PC-3 (cell line): Measurements from ENCODE around the gene HHATL. TPM values are rescaled to one million over a fixed set of nuclear protein-coding genes. Genes with fewer than 3 reads are reported as not detected.
"Not testable (repeated sequence)": the region's sequence is repeated elsewhere in the genome, so short reads cannot be mapped to it uniquely, and the experiment has no call there.

Experiments
- ATAC-seq: fragments of 200-7000 bp; cut with Tn5 transposase; 2 replicates; pipeline ENCODE4 v1.9.1; 2020; ENCODE audit warnings: mild to moderate bottlenecking, moderate library complexity
- BruUV-seq: library from RNA; stranded (reverse); fragments of 400-500 nt; replicated peaks from 2 replicates; lab custom pipeline; 2021; lab: Mats Ljungman, UMichigan
- CTCF ChIA-PET: fragments of 300-600 bp; sonication (Branson Sonifier 250); formaldehyde crosslinking; loops from one replicate; lab custom pipeline; 2022; ENCODE audit warnings: antibody characterized with exemption; lab: Charles Lee
- POLR2A ChIA-PET: fragments of 300-600 bp; sonication (Branson Sonifier 250); formaldehyde crosslinking; loops from one replicate; lab custom pipeline; 2022; ENCODE audit warnings: antibody characterized with exemption; ENCODE audit not compliant: unreplicated experiment; lab: Charles Lee
- DNase-seq: peaks from one replicate; pipeline ENCODE4 v3.0.0-alpha.2; 2015
- H2AFZ ChIP-seq: fragments of 300-600 bp; sonication (generic); 2 replicates; pipeline ENCODE4 v1.6.0; 2016; ENCODE audit warnings: antibody characterized with exemption, low read length
- H3F3A ChIP-seq: fragments of 300-600 bp; sonication (generic); one replicate; pipeline ENCODE4 v1.6.0; 2017; ENCODE audit warnings: antibody characterized with exemption, low read length, control low read depth, mild to moderate bottlenecking; ENCODE audit not compliant: unreplicated experiment
- H3K27ac ChIP-seq: fragments of 300-600 bp; sonication (generic); 2 replicates; pipeline ENCODE4 v1.5.1; 2016; ENCODE audit warnings: mild to moderate bottlenecking, low read length
- H3K27me3 ChIP-seq: fragments of 300-600 bp; sonication (generic); 2 replicates; pipeline ENCODE4 v1.6.1; 2016; ENCODE audit warnings: low read length, mixed read lengths
- H3K36me3 ChIP-seq: fragments of 300-600 bp; sonication (generic); 2 replicates; pipeline ENCODE4 v1.6.1; 2016; ENCODE audit warnings: low read depth, mixed run types, low read length, mixed read lengths
- H3K4me1 ChIP-seq: fragments of 300-600 bp; sonication (generic); 2 replicates; pipeline ENCODE4 v1.5.1; 2016; ENCODE audit warnings: low read length; ENCODE audit not compliant: insufficient read depth
- H3K4me2 ChIP-seq: fragments of 300-600 bp; sonication (generic); 2 replicates; pipeline ENCODE4 v1.6.0; 2016; ENCODE audit warnings: low read length
- H3K4me3 ChIP-seq: fragments of 300-600 bp; sonication (generic); 2 replicates; pipeline ENCODE4 v1.5.1; 2016; ENCODE audit warnings: mild to moderate bottlenecking, low read length, mixed read lengths
- H3K79me2 ChIP-seq: fragments of 300-600 bp; sonication (generic); 2 replicates; pipeline ENCODE4 v1.6.1; 2017; ENCODE audit warnings: low read length, mixed read lengths
- H3K9ac ChIP-seq: fragments of 300-600 bp; sonication (generic); 2 replicates; pipeline ENCODE4 v1.6.0; 2016; ENCODE audit warnings: mild to moderate bottlenecking, low read length
- H3K9me2 ChIP-seq: fragments of 300-600 bp; sonication (generic); replicated peaks from 2 replicates; pipeline ENCODE4 v1.6.1; 2016; ENCODE audit warnings: mixed run types, low read length, mixed read lengths
- H3K9me3 ChIP-seq: fragments of 300-600 bp; sonication (generic); 2 replicates; pipeline ENCODE4 v1.6.1; 2016; ENCODE audit warnings: low read length, mixed read lengths
- H4K20me1 ChIP-seq: fragments of 300-600 bp; sonication (generic); 2 replicates; pipeline ENCODE4 v1.6.1; 2016; ENCODE audit warnings: low read length, mixed read lengths
- CTCF ChIP-seq: fragments of 300-600 bp; sonication (generic); conservative IDR thresholded peaks from 2 replicates; pipeline ENCODE4 v1.5.1; 2017; ENCODE audit warnings: antibody characterized with exemption, low read depth, mild to moderate bottlenecking, low read length
- EZH2 ChIP-seq: fragments of 300-600 bp; sonication (generic); IDR thresholded peaks from one replicate; pipeline ENCODE4 v1.6.1; 2017; ENCODE audit warnings: antibody characterized with exemption, mild to moderate bottlenecking, low read length; ENCODE audit not compliant: unreplicated experiment
- EZH2phosphoT487 ChIP-seq: fragments of 300-600 bp; sonication (generic); IDR thresholded peaks from 2 replicates; pipeline ENCODE4 v1.6.1; 2018; ENCODE audit warnings: mild to moderate bottlenecking, antibody characterized with exemption, low read length, borderline replicate concordance
- intact Hi-C: fragments of 100-400 bp; cut with micrococcal nuclease; formaldehyde crosslinking; loops from 2 replicates; pipeline ENCODE4 v1.9.0; 2023
- total RNA-seq: library from RNA; depleted of rRNA; stranded (reverse); fragments of >200 nt; gene quantifications from 2 replicates; pipeline ENCODE4 v1.2.3, GENCODE V29; 2014

HHATL gene
- total RNA-seq, 1 experiment from 2014 or later = not detected

- no TSS peak for BruUV-seq
- Histone ChIP-seq H3K9ac (no peak overlapping the region), H3K79me2 (no peaks in the 10 kb centered on the region), H3K36me3 (no peaks in the 10 kb centered on the region), H3F3A (no peaks in the 10 kb centered on the region), H3K4me3 (no peak overlapping the region), H3K27ac (peak overlapping the region; percentile 27; the same call in 1 of the 2 replicates), H3K4me2 (peak overlapping the region; percentile 35; the same call in 1 of the 2 replicates), H3K9me2 (no peaks in the 10 kb centered on the region), H4K20me1 (no peaks in the 10 kb centered on the region), H3K27me3 (no peaks in the 10 kb centered on the region), H3K9me3 (no peaks in the 10 kb centered on the region), H2AFZ (no peak overlapping the region), H3K4me1 (peaks cover 9% of the 10 kb centered on the region)
- TF ChIP-seq CTCF (no peak), EZH2phosphoT487 (no peak), EZH2 (no peak)
- CTCF ChIA-PET = no interaction called here
- ATAC-seq = peak; percentile 98
- intact Hi-C loops = no loop called here
- POLR2A ChIA-PET = interaction anchor here (0.7 kb wide), 1 partner anchor 808 kb away, joined by 3 read pairs; no protein-coding TSS in a partner anchor
- peak; percentile 75 for DNase-seq
Observed at GRCh38 chr3:42723219-42723618, 20.6 kb upstream of the HHATL start.

- H3K79me2 ChIP-seq, H3K27me3 ChIP-seq, H3K9me3 ChIP-seq, H3K4me2 ChIP-seq, H2AFZ ChIP-seq, H3F3A ChIP-seq, CTCF ChIA-PET, BruUV-seq, H3K4me1 ChIP-seq, H3K27ac ChIP-seq, intact Hi-C loops, H3K4me3 ChIP-seq, H3K36me3 ChIP-seq, ATAC-seq, DNase-seq, POLR2A ChIA-PET, H3K9me2 ChIP-seq, H3K9ac ChIP-seq, H4K20me1 ChIP-seq: not testable (repeated sequence)
Observed at GRCh38 chr3:42722442-42722841, 19.8 kb upstream of the HHATL start.

GRCh38 chr3:42721690-42722089 lies 19.1 kb upstream of the HHATL start:
- Histone ChIP-seq H3F3A (no peaks in the 10 kb centered on the region), H3K4me3 (no peak overlapping the region), H3K9me3 (no peaks in the 10 kb centered on the region), H3K9me2 (no peaks in the 10 kb centered on the region), H3K36me3 (no peaks in the 10 kb centered on the region), H3K4me2 (no peak overlapping the region), H3K4me1 (peaks cover 9% of the 10 kb centered on the region), H3K27ac (no peak overlapping the region), H2AFZ (no peak overlapping the region), H3K79me2 (no peaks in the 10 kb centered on the region), H3K27me3 (no peaks in the 10 kb centered on the region), H4K20me1 (no peaks in the 10 kb centered on the region), H3K9ac (no peak overlapping the region)
- TF ChIP-seq EZH2phosphoT487 = no peak
- TF ChIP-seq CTCF = no peak
- no peak for TF ChIP-seq EZH2
- ChIA-PET CTCF (no interaction called here), POLR2A (no interaction called here)
- intact Hi-C loops = no loop called here
- ATAC-seq (no peak), DNase-seq (no peak)
- no TSS peak for BruUV-seq
